Nephron progenitor cell (in vitro differentiated cells): ENCODE data around the gene STK39.
A peak's percentile ranks its signal among the peaks of the same experiment; 100 is the strongest.

Experiments
- DNase-seq: peaks from one replicate; pipeline ENCODE4 v3.0.0; 2021
- H3K27ac Mint-ChIP-seq: 2 replicates; pipeline ENCODE4 v1.8.0; 2021; ENCODE audit warnings: mild to moderate bottlenecking, moderate library complexity, mixed read lengths
- H3K27me3 Mint-ChIP-seq: 2 replicates; pipeline ENCODE4 v1.8.0; 2021; ENCODE audit warnings: mild to moderate bottlenecking, low read depth, mixed read lengths; ENCODE audit not compliant: poor library complexity
- H3K36me3 Mint-ChIP-seq: 2 replicates; pipeline ENCODE4 v1.8.0; 2021; ENCODE audit warnings: low read depth, mixed read lengths
- H3K4me1 Mint-ChIP-seq: 2 replicates; pipeline ENCODE4 v1.8.0; 2021; ENCODE audit warnings: mixed read lengths
- H3K4me3 Mint-ChIP-seq: 2 replicates; pipeline ENCODE4 v1.8.0; 2021; ENCODE audit warnings: mild to moderate bottlenecking, moderate library complexity, mixed read lengths
- H3K9me3 Mint-ChIP-seq: 2 replicates; pipeline ENCODE4 v1.8.0; 2021; ENCODE audit warnings: mild to moderate bottlenecking, moderate library complexity, mixed read lengths
- TF ChIP-seq, protein P1 (sequence below): fragments of 200-600 bp; sonication (generic); IDR thresholded peaks from 2 replicates; pipeline ENCODE4 v1.5.0; 2021; ENCODE audit warnings: antibody characterized with exemption

The STK39 gene

DNA sequence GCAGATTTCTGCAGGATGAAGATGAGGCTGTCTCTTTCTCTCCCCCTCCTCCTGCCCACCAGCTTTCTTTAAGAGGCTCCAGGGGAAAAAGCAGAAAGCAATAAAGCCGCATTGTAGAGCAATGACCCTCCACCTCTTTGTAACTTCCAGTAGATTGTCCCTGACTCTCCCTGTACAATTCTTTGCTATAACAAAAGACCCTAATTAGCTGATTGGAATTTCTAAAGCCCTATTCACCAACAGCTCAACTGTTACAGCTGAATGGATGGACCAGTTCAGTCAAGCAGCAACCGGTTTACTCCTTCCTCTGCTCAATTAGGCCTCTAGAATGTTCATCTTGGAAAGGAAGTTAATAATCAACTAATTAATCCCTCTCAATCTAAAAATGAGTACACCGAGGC lies 301.0 kb downstream of the STK39 start:
- H3K4me1 Mint-ChIP-seq: peaks cover 15% of the 10 kb centered on the region
- DNase-seq: no peak
- H3K36me3 Mint-ChIP-seq: peaks cover 13% of the 10 kb centered on the region
- no peaks in the 10 kb centered on the region for H3K27me3 Mint-ChIP-seq
- TF ChIP-seq, protein P1, sequence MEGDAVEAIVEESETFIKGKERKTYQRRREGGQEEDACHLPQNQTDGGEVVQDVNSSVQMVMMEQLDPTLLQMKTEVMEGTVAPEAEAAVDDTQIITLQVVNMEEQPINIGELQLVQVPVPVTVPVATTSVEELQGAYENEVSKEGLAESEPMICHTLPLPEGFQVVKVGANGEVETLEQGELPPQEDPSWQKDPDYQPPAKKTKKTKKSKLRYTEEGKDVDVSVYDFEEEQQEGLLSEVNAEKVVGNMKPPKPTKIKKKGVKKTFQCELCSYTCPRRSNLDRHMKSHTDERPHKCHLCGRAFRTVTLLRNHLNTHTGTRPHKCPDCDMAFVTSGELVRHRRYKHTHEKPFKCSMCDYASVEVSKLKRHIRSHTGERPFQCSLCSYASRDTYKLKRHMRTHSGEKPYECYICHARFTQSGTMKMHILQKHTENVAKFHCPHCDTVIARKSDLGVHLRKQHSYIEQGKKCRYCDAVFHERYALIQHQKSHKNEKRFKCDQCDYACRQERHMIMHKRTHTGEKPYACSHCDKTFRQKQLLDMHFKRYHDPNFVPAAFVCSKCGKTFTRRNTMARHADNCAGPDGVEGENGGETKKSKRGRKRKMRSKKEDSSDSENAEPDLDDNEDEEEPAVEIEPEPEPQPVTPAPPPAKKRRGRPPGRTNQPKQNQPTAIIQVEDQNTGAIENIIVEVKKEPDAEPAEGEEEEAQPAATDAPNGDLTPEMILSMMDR: no peak
- H3K9me3 Mint-ChIP-seq: peaks cover 4% of the 10 kb centered on the region
- peak overlapping the region; percentile 59 for H3K27ac Mint-ChIP-seq
- no peak overlapping the region for H3K4me3 Mint-ChIP-seq

DNA sequence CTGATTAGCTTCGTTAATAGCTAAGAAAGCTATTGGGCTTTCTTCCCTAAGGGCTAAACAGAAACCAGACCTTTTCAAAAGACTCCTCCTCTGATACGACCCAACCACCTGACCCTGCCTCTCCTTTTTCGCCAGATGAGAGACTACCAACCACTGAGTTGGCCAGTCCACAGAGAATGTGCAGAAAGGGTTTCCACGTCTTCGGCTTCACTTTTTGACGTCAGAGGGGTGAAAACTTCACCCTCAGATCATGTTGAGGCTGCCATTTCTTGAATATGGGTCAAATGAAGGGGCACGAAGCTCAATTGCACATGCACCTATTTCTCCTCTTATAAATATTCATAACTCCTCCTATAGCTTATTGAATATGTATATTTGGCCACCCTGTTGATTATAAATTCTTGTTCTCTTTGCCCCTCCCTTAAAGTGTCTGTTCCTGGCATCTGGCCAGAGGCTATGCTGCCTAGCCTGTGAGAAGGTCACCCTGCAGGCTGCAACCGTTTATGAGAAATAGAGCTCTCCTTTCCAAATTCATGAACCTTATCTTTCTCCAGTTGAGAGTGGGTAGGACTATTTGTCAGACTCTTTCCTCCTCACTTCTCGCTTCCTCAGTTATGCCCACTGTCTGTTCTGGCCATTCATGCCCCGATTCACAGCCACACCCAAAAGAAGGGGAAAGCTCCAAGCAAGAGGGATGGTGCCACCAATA lies 301.6 kb downstream of the STK39 start:
- TF ChIP-seq, protein P1: no peak
- Mint-ChIP-seq H3K9me3 (peaks cover 6% of the 10 kb centered on the region), H3K27ac (peak overlapping the region; percentile 60), H3K36me3 (peaks cover 13% of the 10 kb centered on the region), H3K27me3 (no peaks in the 10 kb centered on the region), H3K4me3 (no peak overlapping the region), H3K4me1 (peaks cover 17% of the 10 kb centered on the region)
- DNase-seq: no peak

DNA sequence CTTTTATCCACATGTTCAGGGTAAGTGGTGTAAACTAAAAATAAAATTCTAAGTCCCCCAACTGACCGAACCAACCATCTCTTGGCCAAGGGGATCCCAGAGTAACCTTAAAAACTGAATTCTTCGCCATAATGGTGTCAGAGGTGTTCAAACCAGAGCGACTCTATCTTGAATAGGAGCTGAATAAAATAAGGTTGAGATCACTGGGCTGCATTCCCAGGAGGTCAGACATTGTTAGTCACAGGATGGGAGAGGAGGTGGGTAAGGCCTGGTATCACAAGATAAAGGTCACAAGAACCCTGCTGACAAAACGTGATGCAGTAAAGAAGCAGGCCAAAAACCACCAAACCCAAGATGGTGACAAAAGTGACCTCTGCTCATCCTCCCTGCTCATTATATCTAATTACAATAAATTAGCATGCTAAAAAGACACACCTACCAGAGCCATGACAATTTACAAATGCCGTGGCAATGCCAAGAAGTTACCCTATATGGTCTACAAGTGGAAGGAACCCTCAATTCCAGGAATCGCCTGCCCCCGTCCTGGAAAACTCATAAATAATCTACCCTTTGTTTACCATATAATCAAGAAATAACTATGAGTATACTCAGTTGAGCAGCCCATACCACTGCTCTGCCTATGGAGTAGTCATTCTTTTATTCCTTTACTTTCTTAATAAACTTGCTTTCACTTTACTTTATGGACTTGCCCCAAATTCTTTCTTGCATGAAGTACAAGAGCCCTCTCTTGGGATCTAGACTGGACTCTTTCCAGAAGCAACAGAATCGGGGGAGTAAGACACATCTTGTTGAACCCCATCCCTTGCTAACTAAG lies 302.4 kb downstream of the STK39 start:
- no peak for DNase-seq
- TF ChIP-seq, protein P1: no peak
- peaks cover 13% of the 10 kb centered on the region for H3K36me3 Mint-ChIP-seq
- no peak overlapping the region for H3K4me3 Mint-ChIP-seq
- no peaks in the 10 kb centered on the region for H3K27me3 Mint-ChIP-seq
- H3K27ac Mint-ChIP-seq: no peak overlapping the region
- peaks cover 17% of the 10 kb centered on the region for H3K4me1 Mint-ChIP-seq
- H3K9me3 Mint-ChIP-seq: peaks cover 6% of the 10 kb centered on the region

DNA sequence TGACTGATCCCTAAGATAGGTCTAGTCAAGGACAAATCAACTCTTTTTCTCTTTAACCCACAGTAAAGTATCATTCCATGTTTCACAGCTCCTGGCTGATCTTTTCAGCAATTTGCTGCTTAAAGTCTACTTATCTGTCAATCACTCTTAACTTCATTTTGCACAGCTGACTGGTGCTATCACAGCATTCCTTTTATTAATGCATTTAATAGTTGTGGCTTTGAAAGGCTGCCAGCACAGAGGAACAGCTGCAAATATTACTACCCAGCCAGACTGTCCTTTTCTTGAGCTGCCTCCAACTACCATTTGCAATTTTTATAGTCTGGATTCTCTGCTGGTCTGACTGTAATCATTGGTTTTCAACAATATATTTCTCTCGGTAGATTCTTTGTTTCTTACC lies 303.5 kb downstream of the STK39 start:
- no peaks in the 10 kb centered on the region for H3K27me3 Mint-ChIP-seq
- H3K4me1 Mint-ChIP-seq: peaks cover 17% of the 10 kb centered on the region
- peaks cover 10% of the 10 kb centered on the region for H3K36me3 Mint-ChIP-seq
- peaks cover 6% of the 10 kb centered on the region for H3K9me3 Mint-ChIP-seq
- TF ChIP-seq, protein P1: no peak
- no peak for DNase-seq
- H3K4me3 Mint-ChIP-seq: no peak overlapping the region
- H3K27ac Mint-ChIP-seq: no peak overlapping the region

DNA sequence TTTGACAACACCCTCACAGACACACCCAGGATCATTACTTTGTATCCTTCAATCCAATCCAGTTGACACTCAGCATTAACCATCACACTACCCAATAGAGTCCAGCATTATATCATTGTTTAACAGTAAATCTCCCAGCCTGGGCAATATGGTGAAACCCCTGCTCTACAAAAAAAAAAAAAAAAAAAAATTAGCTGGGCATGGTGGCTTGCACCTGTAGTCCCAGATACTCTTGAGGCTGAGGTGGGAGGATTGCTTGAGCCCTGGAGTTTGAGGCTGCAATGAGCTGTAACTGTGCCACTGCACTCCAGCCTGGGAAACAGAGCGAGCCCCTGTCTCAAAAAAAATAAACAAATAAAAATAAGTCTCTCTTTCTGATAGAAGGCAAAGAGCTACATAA lies 304.0 kb downstream of the STK39 start:
- H3K27ac Mint-ChIP-seq: no peak overlapping the region
- DNase-seq: no peak
- no peak overlapping the region for H3K4me3 Mint-ChIP-seq
- peaks cover 6% of the 10 kb centered on the region for H3K9me3 Mint-ChIP-seq
- H3K36me3 Mint-ChIP-seq: peaks cover 5% of the 10 kb centered on the region
- peaks cover 17% of the 10 kb centered on the region for H3K4me1 Mint-ChIP-seq
- TF ChIP-seq, protein P1: no peak
- no peaks in the 10 kb centered on the region for H3K27me3 Mint-ChIP-seq
